Stimulated activated CD4-positive, alpha-beta T cell treated with anti-CD3 and anti-CD28 coated beads, TNF-alpha, amount 100 ng/mL, for 4 hours (primary cell): ENCODE measurements around the gene TOP2B.

Experiments
- DNase-seq, 3 experiments: peaks; one replicate each; pipeline ENCODE4 v3.0.0-alpha.2; 2020; ENCODE audit warnings: low read depth in 3 of 3

TOP2B gene

GRCh38 chr3:25618028-25618427 lies 46.7 kb downstream of the TOP2B start:
- no peak for DNase-seq

GRCh38 chr3:25611193-25611592 lies 53.5 kb downstream of the TOP2B start:
- no peak for DNase-seq

- DNase-seq = no peak
These were observed 53.9 kb downstream of the TOP2B start for GRCh38 chr3:25610779-25611178.

GRCh38 chr3:25610167-25610566 lies 54.5 kb downstream of the TOP2B start:
- DNase-seq = no peak

DNA sequence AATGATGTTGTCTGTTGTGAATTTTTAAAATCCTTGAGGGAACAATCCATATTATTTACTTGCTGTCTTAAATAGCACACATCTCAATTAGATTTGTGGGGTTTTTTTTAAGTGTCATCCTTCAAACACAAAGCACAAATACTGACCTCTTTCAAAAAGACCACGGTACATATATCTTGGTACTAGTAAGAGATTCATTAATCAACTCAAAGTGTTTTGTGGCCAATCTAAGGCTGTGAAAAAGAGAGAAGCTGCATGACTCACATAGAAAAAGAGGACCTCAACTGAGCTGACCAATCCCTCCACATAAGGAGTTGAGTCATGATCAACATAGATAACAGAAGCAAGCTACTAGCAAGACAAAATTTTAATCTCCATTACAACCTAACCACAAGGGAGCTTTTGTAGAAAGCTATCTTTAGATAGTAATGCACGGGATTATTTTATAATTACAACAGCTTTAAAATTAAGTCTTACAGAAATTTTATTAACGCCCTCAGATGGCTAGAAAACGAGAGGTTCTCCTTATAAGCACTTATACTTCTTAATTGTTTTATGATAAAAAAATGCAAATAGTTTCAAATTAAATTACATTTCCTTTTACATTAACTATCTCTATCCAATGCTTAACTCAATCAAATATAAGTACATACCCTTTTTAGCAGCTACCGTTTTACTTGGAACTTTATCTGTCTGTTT lies 60.5 kb downstream of the TOP2B start:
- DNase-seq = no peak

DNA sequence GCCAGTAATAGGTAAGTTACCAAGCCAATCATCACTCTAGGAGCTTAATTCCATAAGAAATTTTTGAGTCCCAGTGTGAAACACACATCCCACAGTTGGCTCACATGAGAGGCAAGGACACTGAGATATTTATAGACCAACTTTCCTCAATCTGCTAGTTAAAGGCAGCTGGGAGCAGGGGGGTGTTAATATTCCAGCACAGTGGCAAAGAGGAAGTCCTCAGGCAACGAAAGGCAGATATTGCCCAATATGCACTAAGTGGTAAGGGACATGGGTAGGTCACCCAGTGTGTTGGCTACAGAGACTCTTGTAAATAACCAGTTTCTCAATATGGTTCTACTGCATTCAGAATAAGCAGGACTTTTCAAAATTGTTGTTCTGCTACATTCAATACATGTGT lies 61.0 kb downstream of the TOP2B start:
- DNase-seq = no peak

- DNase-seq = no peak
These were observed 67.1 kb downstream of the TOP2B start for GRCh38 chr3:25597535-25598101.

DNA sequence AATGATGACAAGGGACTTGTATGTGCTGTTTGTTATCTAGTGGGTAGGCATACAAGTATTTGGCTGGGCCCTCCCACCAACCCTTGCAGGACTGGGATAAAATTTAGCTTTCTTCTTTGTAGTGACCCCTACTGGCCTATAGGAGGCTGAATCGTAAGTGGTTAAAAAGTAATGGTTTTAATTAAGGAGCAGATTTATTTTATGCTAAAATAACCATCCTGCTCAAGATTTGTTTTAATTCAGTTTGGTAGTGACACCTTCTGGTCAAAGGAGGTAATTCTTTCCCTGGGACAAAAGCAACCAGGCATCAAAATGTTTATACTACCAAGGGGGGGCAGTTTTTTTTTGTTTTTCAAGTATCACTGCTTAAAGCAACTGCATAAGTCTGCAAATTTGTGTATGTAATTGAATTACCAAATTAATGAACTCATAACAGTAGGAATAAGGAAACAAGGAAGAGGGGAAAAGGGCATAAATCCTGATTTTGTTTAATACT lies 70.7 kb downstream of the TOP2B start:
- no peak for DNase-seq

DNA sequence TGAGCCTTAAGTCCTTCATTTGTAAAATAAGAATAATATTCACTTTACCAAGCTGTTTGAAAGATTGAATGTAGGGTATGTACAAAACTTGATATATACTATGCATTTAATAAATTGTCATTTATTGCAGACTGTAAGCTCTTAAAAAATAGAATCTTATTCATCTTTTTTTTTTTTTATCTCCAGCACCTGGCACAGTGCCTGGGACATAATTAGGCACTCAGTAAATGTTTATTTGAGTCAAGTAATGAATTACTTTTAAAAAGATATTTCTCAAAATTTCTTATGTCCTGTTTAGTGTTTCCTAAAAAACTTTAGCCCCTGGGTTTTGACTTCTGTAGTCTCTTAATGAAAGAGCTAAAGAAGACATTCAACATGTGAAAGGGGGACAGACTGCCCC lies 71.7 kb downstream of the TOP2B start:
- DNase-seq = no peak

DNA sequence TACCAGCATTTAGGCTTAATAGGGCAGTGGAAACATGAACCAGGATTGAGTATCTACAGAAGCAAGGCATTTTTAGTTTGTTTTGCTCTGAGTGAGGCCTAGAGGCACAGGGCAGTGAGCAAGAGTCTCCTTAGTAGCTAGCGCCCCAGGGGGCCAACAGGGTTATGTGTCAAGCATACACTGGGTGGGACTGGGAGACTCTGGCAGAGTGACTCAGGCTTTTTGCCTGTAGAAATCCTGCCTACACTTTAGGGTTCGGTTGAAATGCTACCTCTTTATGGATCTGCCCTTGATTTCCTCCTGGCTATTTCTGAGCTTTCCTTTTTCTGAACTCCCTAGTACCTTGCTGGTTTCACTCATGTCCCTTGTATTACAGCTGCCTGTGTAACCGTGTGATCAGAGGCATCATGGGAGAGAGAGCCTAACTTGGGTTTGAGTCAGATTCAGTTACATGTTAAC lies 72.2 kb downstream of the TOP2B start:
- DNase-seq = no peak

GRCh38 chr3:25589783-25590258 lies 74.9 kb downstream of the TOP2B start:
- DNase-seq = no peak

DNA sequence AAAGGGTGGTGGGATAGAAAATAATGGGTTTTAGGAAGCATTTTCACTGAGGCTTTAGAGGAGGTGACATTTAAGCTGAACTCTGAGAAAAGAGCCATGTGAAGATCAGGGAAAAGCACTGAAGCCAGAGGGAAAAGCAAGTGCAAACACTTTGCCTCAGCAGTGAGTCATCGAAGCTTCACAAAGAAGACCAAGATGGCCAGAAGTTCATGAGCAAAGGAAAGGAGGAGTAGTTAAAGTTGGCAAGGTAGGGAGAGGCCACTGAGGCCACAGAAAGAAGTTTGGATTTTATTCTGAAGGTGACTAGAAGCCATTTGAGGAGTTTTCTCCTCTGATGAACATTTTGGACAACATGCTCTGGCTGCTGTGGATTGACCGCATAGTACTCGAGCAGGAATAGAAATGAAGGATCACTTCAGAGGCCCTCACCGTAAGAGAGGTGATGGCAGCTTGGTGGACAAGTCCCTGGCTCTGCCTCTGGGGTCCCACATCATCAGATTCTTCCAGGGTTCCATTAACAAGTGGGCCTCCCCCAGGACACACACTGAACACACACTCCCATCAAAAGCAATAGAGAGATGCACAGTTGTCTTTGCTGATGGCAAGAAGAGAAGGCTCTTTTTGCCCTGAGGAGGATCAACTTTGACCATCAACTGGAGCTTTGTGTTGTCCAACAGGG lies 75.5 kb downstream of the TOP2B start:
- DNase-seq = no peak

- no peak for DNase-seq
These were observed 76.1 kb downstream of the TOP2B start for GRCh38 chr3:25588441-25589103.

- DNase-seq = no peak
These were observed 76.7 kb downstream of the TOP2B start for GRCh38 chr3:25587975-25588374.

DNA sequence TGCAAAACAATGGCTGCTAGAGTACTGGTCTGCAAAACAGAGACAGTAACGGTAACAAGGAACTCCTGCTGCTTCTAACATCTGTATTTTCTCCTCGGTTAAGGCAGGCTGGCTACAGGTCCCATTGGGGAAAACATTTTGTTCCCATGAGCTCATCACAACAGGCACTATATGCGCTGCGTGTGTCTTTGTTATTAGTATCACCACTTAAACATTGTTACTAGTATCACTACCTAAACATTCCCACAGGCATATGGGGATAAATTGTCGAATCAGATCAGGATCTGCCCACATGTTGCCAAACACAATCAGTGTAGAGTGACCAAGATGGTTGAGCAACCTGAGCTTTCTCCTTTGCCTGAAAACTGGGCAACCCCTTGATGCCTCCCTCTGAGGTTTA lies 77.2 kb downstream of the TOP2B start:
- DNase-seq = no peak

GRCh38 chr3:25587094-25587493 lies 77.6 kb downstream of the TOP2B start:
- DNase-seq = no peak

GRCh38 chr3:25586553-25586952 lies 78.2 kb downstream of the TOP2B start:
- no peak for DNase-seq

GRCh38 chr3:25586167-25586505 lies 78.6 kb downstream of the TOP2B start:
- DNase-seq = no peak

DNA sequence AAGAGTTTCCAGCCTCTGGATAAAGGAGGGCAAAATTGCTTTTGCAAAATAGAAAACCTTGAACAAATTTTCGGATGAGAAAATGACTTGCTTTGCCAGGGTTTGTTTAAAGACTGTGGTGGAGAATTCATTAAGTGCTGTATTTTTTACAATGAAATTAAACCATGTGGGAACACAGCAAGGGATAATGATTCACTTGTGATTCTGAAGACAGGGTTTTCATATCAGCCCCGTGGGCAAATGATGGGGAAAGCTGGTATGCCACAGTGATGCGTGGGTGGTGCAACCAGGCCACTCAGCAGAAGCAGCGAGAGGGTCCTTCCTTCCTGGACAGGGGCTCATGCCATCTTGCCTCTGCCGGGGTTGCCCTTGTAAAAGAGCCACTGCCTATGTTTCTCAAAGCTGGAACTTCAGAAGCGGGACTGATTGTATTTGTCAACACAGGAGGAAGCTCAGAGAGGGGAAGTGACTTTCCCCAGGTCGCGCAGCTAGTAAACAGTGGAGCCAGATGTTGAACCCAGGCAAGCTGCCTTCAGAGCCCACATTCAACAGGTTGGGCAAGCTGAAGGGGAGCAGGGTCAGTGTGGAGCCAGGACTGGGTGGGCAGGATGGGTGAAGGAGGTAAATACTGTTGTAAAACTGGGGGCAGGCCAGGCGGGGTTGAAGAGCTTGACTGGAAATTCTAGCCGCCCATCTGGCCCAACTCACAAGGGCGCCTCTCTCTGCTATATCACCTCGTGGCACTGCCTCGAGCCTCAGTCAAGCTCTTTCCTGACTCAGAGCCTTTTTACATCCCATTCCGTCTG lies 79.1 kb downstream of the TOP2B start:
- DNase-seq = no peak

GRCh38 chr3:25584011-25584789 lies 80.5 kb downstream of the TOP2B start:
- DNase-seq = no peak

- no peak for DNase-seq
These were observed 81.4 kb downstream of the TOP2B start for GRCh38 chr3:25583343-25583742.
